Stimulated activated naive CD4-positive, alpha-beta T cell treated with Interleukin-2 at 50 U/mL for 16 hours (primary cell): ENCODE results near the gene RASA3.
"Not testable (repeated sequence)": the region's sequence is repeated elsewhere in the genome, so short reads cannot be mapped to it uniquely, and the experiment has no call there.

Source experiments
- DNase-seq: peaks from one replicate; lab custom pipeline; 2025; lab: John Stamatoyannopoulos, UW

RASA3 gene

DNA sequence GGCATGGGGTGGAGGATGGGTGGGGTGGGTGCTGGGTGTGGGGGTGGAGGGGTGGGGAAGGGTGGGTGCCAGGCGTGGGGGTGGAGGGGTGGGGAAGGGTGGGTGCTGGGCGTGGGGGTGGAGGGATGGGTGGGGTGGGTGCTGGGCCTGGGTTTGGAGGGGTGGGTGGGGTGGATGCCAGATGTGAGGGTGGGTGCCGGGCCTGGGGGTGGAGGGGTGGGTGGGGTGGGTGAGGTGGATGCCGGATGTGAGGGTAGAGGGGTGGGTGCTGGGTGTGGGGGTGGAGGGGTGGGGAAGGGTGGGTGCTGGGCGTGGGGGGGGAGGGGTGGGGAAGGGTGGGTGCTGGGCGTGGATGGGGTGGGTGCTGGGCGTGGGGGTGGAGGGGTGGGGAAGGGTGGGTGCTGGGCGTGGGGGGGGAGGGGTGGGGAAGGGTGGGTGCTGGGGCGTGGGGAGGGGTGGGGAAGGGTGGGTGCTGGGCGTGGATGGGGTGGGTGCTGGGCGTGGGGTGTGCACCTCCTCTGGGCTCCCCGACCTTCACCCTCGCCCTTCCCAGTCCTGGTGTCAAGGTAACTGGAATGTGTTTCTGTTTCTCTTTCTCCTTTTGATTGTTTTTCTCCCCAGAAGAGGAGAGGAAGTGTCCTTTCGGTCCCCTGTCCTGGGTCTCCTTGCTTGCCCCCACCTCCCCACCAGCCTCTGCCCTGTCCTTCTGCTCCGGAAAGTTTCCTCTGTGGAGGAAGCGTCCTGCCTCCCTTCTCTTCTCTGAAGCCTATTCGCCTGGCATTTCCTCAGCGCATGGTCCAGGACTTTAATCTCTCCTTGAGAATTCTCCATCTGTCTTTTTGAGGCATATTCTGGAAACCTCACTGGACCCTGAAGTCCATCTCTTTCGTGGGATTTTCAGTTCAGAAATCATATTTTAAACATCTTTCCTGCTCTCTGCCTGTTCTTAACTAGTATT lies 23.8 kb upstream of the RASA3 start:
- DNase-seq = no peak

DNA sequence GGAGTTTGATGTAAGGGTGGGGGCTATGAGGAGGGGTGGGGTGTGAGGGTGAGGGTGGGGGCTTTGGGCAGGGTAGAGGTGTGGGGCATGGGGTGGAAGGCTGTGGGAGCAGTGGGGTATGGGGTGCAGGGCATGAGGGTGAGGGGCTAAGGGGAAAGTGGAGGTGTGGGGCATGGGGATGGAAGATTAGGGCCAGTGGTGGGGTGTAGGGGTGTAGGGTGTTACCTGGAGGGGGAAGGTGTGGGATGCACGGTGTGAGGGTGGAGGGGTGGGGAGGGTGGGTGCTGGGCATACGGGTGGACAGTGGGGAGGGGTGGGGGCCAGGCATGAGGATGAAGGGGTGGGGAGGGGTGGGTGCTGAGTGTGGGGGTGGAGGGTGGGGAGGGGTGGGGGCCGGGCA lies 22.9 kb upstream of the RASA3 start:
- no peak for DNase-seq

DNA sequence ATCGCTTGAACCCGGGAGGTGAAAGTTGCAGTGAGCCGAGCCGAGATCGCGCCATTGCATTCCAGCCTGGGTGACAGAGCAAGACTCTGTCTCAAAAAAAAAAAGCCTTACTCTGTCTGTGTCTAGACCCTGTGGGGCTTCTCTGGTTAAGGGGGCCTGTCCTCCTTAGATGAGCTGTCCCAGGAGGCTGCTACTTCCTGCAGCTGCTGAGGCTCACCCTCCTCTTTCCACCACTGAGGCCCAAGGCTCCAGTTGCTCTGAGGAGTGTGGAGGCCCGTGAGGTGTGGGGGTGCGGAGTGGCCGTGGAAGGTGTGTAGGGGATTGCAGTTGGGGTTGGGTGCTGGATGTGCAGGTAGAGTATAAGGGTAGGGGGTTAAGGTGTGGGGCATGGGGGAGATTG lies 22.1 kb upstream of the RASA3 start:
- DNase-seq = no peak

DNA sequence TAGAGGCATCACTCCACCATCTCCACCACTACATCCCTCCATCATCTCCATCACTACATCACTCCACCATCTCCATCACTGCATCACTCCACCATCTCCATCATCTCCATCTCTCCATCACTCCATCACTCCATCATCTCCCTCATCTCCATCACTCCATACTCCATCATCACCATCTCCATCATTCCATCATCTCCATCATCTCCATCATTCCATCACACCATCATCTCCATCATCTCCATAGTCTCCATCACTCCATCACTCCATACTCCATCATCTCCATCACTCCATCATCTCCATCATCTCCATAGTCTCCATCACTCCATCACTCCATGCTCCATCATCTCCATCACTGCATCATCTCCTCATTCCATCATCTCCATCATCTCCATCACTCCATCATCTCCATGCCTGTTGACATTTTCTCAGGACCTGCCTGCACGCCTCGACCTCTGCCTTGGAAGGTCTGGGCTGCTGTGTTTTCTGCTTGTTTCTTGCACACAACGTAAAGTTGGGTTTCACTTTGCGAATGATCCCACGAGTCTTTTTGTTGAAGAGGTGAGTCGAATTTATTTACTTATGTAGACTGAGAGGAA lies 21.2 kb upstream of the RASA3 start:
- DNase-seq = no peak

DNA sequence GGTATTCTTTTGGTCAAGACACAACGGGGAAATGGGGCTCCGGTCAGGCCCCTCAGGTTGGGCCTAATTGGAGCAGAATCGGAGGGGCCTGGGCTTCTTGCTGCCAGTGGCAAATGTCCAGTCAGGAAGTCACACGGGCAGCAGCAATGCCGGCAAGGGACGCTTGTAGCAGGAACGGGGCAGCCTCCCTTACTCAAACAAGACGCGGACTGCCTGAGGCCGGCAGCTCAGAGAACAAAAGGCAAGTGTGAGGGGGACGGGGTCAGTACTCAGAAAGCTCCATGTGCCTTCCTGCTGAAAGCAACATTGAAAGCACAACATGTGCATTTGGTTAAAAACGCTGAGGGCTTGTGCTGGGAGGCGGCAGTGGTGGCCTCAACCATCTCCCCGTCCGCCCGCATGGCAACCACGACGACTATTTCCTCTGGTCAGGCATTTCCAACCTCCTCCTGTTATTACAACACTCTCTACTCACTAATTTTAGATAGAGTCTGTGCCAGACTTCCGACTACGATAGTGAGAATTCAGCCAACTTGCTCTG lies 20.5 kb upstream of the RASA3 start:
- no peak for DNase-seq

- DNase-seq = no peak
Measured at GRCh38 chr13:114152285-114152645, 19.8 kb upstream of the RASA3 start.

- peak; percentile 61 for DNase-seq
Measured at GRCh38 chr13:114151565-114152284, 19.3 kb upstream of the RASA3 start.

DNA sequence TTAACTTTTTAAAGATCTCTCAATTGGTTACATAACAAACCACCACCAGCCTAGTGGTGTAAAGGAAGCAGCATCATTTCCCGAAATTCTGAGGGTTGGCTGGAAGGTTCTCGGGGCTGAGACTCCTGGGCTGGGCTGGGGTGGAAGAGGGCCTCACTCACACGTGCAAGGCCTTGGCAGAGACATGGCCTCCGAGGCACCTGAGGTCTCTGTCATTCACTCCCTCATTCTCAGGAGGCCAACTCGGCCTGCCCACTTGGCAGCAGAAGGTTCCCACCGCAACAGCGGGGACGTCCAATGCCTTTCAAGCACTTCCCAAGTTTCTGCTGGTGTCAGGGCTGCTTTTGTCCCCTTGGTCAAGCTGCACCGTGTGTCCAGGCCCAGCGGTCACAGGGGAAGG lies 18.6 kb upstream of the RASA3 start:
- DNase-seq = no peak

- no peak for DNase-seq
Measured at GRCh38 chr13:114149774-114150740, 17.6 kb upstream of the RASA3 start.

DNA sequence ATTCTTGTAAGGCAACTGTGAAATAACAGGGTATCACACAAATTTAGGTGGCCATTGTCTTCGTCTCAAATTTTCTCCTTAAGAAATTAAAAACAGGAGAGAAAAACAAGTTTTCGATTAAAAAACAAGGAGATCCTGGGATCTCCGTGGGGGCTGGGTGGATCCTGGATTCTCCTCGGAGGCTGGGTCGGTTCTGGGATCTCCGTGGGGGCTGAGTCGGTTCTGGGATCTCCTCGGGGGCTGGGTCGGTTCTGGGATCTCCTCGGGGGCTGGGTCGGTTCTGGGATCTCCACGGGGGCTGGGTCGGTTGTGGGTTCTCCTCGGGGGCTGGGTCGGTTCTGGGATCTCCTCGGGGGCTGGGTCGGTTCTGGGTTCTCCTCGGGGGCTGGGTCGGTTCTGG lies 16.5 kb upstream of the RASA3 start:
- DNase-seq = not testable (repeated sequence)

GRCh38 chr13:114148521-114148855 lies 16.1 kb upstream of the RASA3 start:
- peak; percentile 79 for DNase-seq

DNA sequence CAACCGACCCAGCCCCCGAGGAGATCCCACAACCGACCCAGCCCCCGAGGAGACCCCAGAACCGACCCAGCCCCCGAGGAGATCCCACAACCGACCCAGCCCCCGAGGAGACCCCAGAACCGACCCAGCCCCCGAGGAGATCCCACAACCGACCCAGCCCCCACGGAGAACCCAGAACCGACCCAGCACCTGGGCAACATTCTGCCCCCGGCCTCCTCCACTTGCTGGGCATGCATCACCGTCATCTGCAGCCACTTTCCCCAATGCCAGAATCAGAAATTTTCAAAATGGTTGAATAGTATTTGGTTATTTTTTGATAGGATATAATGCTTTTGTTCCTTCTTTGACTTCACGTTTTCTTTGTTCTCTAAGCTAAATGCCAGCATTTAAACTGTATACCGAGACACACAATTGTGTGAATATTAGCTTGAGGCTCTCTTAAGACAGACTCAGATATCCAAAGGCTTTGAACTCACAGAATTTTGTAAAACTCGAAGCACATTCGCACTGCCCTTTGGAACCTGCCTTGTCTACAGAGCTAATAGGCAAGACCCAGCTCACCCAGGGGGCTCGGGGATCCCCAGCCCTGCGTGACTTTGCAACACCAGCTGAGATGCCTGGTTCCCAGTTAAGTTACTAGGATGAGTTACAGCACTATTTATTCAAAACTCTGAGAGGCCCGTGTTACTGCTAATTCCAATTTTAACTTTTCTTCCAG lies 15.5 kb upstream of the RASA3 start:
- DNase-seq = no peak

- no peak for DNase-seq
Measured at GRCh38 chr13:114146629-114147028, 14.2 kb upstream of the RASA3 start.

DNA sequence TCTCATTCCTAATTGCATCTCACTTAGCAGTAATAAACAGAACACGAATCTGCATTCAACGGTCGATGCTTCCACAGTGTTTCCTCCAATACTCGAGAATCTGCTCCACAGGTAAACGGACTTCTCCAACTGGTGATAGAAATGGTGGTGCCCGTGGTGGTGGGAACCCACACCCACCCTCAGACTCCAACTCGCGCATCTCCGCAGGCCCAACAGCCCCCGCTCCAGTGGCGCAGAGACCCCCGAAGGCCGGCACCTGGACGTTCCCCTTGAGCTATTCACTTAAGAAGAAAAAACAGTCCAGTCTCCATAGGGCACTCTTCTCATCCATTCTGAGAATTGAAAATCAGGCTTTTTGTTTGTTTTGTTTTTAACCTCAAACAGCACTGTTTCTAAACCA lies 13.8 kb upstream of the RASA3 start:
- DNase-seq = no peak

GRCh38 chr13:114145722-114146121 lies 13.3 kb upstream of the RASA3 start:
- no peak for DNase-seq

GRCh38 chr13:114145256-114145655 lies 12.8 kb upstream of the RASA3 start:
- no peak for DNase-seq

- DNase-seq = no peak
Measured at GRCh38 chr13:114144606-114145244, 12.3 kb upstream of the RASA3 start.

DNA sequence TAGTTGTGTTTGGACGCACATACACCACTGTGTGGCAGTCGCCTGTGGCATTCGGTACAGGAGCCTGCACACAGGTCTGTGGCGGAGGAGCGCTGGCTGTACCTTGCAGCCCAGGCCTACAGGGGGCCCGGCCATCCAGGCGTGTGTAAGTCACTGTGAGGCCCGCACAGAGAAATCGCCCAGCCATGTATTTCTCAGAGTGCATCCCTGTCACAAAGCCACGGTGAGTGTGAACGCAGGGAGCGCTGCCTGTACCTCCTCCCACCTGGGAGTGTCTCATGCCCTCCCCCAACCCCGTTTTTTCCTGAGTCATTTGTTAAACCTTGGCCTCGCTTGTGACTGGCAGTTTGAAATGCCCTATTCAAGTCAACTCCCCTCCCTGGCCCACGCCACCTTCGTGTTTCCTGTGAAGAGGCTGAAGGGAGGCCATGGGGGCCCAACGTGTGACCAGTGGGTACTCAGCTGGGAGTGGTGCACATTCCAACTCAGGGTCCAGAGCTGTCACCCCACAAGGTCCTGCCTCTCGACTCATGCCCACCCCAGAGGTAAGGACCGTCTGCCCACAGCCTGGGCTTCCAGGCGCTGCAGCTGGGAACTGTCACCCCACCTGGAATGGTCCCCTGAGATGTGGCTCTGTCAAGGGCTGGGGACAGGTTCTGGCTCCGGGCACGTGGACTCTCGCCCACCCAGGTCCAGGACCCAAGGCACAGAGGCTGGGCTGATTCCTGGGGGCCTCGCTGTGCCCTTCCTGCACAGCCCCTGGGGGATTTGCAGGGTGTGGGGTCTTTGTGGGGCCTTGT lies 11.6 kb upstream of the RASA3 start:
- peak; percentile 39 for DNase-seq

DNA sequence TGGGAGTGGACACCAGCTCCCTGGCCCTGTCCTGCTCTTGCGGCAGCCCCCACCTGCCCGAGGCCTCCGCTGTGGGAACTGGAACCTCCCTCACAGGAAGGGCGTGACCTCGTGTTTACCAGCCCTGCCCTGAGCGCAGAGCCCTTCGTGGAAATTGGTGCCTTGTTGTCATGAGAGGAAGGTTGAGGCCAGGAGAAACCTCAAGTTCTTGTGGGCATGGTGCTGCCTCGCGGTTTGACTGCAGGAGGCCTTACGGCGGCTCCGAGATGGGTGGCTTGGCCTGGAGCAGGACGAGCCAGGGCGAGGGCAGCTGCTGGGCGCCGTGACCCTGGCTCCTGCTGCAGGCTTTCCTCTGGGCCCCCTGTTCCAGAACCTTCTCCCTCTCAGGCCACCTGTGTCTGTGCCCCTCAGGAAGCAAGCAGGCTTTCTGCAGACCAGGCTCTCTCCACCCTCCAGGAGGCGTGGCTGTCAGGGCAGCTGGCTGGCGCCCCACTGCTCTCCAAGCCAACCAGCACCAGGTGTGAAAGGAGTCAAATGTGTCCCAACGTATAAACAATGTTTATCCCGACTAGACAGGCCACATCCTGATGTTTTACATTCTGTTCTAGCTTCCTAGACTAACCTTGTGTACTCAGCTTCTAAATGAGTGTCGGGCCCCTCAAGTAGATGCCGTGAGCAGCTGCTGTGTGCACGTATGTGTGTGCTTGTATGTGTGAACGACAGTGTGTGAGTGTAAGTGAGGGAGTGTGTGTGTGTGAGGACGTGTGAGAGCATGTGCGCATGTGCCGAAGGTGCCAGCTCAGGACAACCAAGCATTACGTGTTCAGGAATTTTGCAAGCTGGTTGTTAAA lies 10.4 kb upstream of the RASA3 start:
- peak; percentile 58 for DNase-seq
